GM19023 (cell line): ENCODE data around the gene CRTC2.

Experiments
- ATAC-seq: cut with Tn5 transposase; IDR thresholded peaks from one replicate; pipeline ENCODE4 v1.9.1; 2021; ENCODE audit warnings: mild to moderate bottlenecking, moderate library complexity; ENCODE audit not compliant: unreplicated experiment

Gene CRTC2

GRCh38 chr1:153899509-153899908 is 58.9 kb downstream of the CRTC2 start:
- no peak for ATAC-seq
